Measurements from ENCODE around the gene LRPAP1.

DNA sequence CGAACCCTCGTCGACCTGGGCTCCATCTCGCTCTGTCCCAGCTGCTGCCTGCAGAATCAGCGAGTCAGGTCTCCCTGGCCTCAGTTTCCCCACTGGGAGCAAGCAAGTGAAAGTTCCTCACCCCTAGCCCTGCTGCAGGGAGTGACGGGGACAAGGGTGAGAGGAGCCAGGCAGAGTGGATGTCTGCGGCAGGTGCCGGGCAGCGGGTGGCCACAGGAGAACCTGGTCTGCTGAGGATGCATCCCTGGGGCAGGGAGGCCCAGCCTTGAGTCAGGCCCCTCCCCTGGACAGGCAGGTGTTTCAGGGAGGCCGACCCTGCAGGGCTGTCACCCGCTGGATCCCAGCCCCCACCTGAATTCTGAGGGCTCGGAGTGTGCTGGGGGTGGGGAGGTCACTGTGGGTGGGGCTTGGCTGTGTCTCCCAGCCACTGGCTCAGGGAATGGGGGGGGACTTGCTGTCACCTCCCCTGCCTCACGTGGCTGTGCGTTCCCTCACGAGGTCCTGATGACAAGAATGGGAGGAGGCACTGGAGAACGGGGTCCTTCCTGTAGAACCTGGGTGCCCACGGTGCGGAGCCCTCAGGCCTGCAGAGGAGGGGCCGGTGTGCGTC, 33.2 kb downstream of the LRPAP1 start:
- TF ChIP-seq, protein P1, sequence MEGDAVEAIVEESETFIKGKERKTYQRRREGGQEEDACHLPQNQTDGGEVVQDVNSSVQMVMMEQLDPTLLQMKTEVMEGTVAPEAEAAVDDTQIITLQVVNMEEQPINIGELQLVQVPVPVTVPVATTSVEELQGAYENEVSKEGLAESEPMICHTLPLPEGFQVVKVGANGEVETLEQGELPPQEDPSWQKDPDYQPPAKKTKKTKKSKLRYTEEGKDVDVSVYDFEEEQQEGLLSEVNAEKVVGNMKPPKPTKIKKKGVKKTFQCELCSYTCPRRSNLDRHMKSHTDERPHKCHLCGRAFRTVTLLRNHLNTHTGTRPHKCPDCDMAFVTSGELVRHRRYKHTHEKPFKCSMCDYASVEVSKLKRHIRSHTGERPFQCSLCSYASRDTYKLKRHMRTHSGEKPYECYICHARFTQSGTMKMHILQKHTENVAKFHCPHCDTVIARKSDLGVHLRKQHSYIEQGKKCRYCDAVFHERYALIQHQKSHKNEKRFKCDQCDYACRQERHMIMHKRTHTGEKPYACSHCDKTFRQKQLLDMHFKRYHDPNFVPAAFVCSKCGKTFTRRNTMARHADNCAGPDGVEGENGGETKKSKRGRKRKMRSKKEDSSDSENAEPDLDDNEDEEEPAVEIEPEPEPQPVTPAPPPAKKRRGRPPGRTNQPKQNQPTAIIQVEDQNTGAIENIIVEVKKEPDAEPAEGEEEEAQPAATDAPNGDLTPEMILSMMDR (IDR thresholded peaks at IDR 0.05), result no peak
- TF ChIP-seq POLR2AphosphoS5 (IDR thresholded peaks at IDR 0.05), result no peak
